ENCODE measurements around the gene VPS8.

VPS8 gene

DNA sequence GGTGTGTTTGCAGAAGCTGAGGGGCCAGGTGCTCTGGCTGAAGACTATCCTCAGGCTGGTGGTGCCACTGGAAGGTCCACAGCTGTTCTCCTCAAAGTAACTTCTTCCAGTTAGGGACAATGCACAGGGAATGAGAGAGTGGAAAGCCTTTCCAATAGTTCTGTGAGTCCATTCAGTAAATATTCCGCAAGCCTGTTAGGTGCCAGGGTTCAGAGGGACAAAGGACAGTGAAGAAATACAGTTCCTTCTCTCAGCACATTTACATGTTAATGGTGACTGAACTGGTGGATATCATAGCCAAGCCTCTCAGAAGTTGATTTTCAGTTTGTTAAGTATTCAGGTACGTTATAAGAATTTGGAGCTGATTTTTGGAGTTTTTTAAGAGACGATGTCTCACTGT lies 218.4 kb downstream of the VPS8 start:
- Histone ChIP-seq H4K20me1 (ENCODE audit: insufficient read depth) (no peaks in the 10 kb centered on the region), H2AFZ (ENCODE audit: low read depth) (no peak overlapping the region), H3K79me2 (ENCODE audit: insufficient read depth, low read depth) (no peaks in the 10 kb centered on the region), H3K9ac (no peak overlapping the region), H3K4me2 (no peak overlapping the region), H3K4me3 (IDR thresholded peaks at IDR 0.05; ENCODE audit: insufficient read depth, low read depth, low read length) (no peak overlapping the region), H3K4me1 (ENCODE audit: low read depth, poor library complexity, severe bottlenecking) (no peaks in the 10 kb centered on the region), H3K27ac (no peak overlapping the region), H3K36me3 (ENCODE audit: insufficient read depth) (no peaks in the 10 kb centered on the region), H3K27me3 (ENCODE audit: insufficient read depth, low read depth) (no peaks in the 10 kb centered on the region)
- TF ChIP-seq, protein P1, sequence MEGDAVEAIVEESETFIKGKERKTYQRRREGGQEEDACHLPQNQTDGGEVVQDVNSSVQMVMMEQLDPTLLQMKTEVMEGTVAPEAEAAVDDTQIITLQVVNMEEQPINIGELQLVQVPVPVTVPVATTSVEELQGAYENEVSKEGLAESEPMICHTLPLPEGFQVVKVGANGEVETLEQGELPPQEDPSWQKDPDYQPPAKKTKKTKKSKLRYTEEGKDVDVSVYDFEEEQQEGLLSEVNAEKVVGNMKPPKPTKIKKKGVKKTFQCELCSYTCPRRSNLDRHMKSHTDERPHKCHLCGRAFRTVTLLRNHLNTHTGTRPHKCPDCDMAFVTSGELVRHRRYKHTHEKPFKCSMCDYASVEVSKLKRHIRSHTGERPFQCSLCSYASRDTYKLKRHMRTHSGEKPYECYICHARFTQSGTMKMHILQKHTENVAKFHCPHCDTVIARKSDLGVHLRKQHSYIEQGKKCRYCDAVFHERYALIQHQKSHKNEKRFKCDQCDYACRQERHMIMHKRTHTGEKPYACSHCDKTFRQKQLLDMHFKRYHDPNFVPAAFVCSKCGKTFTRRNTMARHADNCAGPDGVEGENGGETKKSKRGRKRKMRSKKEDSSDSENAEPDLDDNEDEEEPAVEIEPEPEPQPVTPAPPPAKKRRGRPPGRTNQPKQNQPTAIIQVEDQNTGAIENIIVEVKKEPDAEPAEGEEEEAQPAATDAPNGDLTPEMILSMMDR (conservative IDR thresholded peaks at IDR 0.05; ENCODE audit: low read depth, low read length): no peak

DNA sequence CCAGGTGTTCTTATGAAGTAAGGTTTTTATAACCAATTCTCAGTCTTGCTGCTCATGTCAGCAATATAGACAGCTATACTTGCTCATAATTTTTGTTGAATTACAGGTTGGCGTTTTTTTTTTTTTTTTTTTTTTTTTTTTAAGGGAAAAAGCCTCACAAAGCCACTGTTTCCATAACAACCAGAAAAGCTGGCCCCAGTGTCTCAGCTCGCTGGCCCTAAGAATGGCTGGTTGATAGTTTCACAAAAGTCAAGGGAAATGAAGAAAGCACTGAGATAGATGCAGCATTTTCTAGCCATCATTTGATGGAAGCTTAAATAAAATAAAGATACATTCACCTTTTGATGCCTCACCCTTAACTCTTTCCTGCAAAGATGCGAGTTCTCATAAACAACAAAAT lies 219.0 kb downstream of the VPS8 start:
- no peak overlapping the region for H3K4me3 ChIP-seq (IDR thresholded peaks at IDR 0.05; ENCODE audit: insufficient read depth, low read depth, low read length)
- H2AFZ ChIP-seq (ENCODE audit: low read depth): no peak overlapping the region
- H3K79me2 ChIP-seq (ENCODE audit: insufficient read depth, low read depth): no peaks in the 10 kb centered on the region
- H3K27me3 ChIP-seq (ENCODE audit: insufficient read depth, low read depth): no peaks in the 10 kb centered on the region
- TF ChIP-seq, protein P1 (conservative IDR thresholded peaks at IDR 0.05; ENCODE audit: low read depth, low read length): no peak
- no peak overlapping the region for H3K27ac ChIP-seq
- H4K20me1 ChIP-seq (ENCODE audit: insufficient read depth): no peaks in the 10 kb centered on the region
- H3K9ac ChIP-seq: no peak overlapping the region
- no peaks in the 10 kb centered on the region for H3K36me3 ChIP-seq (ENCODE audit: insufficient read depth)
- H3K4me1 ChIP-seq (ENCODE audit: low read depth, poor library complexity, severe bottlenecking): no peaks in the 10 kb centered on the region
- no peak overlapping the region for H3K4me2 ChIP-seq

DNA sequence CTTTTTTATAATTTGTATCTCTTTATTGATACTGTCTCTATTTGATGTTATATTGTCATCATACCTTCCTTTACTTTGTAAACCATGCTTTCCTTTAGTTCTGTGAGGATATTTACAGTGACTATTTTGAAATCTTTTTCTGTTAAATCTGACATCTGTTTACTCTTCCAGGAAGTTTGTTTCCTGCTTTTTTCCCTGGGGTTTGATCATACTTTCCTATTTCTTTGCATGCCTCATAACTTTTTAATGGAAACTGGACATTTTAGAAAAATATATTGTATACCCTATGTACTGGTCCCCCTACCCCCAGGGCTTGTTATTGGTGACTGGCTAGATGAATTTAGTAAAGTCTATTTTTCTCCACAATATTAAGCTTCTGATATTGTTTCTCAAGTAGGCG lies 225.8 kb downstream of the VPS8 start:
- Histone ChIP-seq H4K20me1 (ENCODE audit: insufficient read depth) (no peaks in the 10 kb centered on the region), H3K4me2 (no peak overlapping the region), H3K9ac (no peak overlapping the region), H3K79me2 (ENCODE audit: insufficient read depth, low read depth) (no peaks in the 10 kb centered on the region), H3K27me3 (ENCODE audit: insufficient read depth, low read depth) (no peaks in the 10 kb centered on the region), H3K36me3 (ENCODE audit: insufficient read depth) (no peaks in the 10 kb centered on the region), H3K27ac (no peak overlapping the region), H3K4me3 (IDR thresholded peaks at IDR 0.05; ENCODE audit: insufficient read depth, low read depth, low read length) (no peak overlapping the region), H2AFZ (ENCODE audit: low read depth) (no peak overlapping the region), H3K4me1 (ENCODE audit: low read depth, poor library complexity, severe bottlenecking) (no peaks in the 10 kb centered on the region)
- TF ChIP-seq, protein P1 (conservative IDR thresholded peaks at IDR 0.05; ENCODE audit: low read depth, low read length): no peak

DNA sequence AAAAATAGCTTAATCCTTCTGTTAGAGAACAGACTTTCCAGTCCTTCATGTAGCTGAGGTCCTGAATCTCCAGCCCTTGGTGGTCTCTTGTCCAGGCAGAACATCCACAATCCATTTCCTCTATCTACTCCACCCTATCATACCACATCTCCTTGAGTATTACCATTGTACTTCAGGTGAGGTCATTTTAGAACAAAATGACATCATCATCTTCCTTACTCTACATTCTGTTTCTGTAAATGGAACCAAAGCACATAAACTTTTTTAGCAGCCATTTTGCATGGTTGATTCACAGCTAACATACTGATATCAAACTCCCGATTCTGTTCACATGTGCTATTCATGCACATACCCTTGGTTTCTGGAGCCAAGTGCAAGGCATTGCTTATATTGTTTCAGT lies 228.5 kb downstream of the VPS8 start:
- Histone ChIP-seq H4K20me1 (ENCODE audit: insufficient read depth) (no peaks in the 10 kb centered on the region), H2AFZ (ENCODE audit: low read depth) (no peak overlapping the region), H3K4me1 (ENCODE audit: low read depth, poor library complexity, severe bottlenecking) (no peaks in the 10 kb centered on the region), H3K4me3 (IDR thresholded peaks at IDR 0.05; ENCODE audit: insufficient read depth, low read depth, low read length) (no peak overlapping the region), H3K4me2 (no peak overlapping the region), H3K9ac (no peak overlapping the region), H3K36me3 (ENCODE audit: insufficient read depth) (no peaks in the 10 kb centered on the region), H3K27ac (no peak overlapping the region), H3K79me2 (ENCODE audit: insufficient read depth, low read depth) (no peaks in the 10 kb centered on the region), H3K27me3 (ENCODE audit: insufficient read depth, low read depth) (no peaks in the 10 kb centered on the region)
- TF ChIP-seq, protein P1 (conservative IDR thresholded peaks at IDR 0.05; ENCODE audit: low read depth, low read length): no peak

DNA sequence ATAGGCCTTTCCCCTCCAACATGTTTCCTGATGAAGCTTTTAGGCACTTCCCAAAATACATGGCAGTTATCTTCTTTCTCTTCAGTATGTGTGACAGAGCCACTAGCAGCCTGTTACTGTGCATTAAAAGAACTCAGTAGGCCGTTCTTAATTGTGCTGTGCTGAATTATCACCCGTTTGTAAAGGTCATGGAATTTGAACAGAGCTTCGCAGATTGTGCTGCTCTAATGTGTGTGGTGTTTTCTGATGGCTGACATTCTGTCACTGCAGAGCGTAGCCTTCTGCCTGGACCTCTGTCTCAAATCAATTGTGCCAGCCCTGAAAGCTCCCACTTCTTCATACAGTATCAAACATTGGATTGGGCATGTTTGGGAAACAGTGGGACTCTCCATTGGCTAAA lies 229.6 kb downstream of the VPS8 start:
- no peaks in the 10 kb centered on the region for H3K36me3 ChIP-seq (ENCODE audit: insufficient read depth)
- H3K27me3 ChIP-seq (ENCODE audit: insufficient read depth, low read depth): no peaks in the 10 kb centered on the region
- H3K4me1 ChIP-seq (ENCODE audit: low read depth, poor library complexity, severe bottlenecking): no peaks in the 10 kb centered on the region
- H3K9ac ChIP-seq: no peak overlapping the region
- no peaks in the 10 kb centered on the region for H3K79me2 ChIP-seq (ENCODE audit: insufficient read depth, low read depth)
- no peak overlapping the region for H2AFZ ChIP-seq (ENCODE audit: low read depth)
- TF ChIP-seq, protein P1 (conservative IDR thresholded peaks at IDR 0.05; ENCODE audit: low read depth, low read length): no peak
- no peak overlapping the region for H3K4me3 ChIP-seq (IDR thresholded peaks at IDR 0.05; ENCODE audit: insufficient read depth, low read depth, low read length)
- no peak overlapping the region for H3K27ac ChIP-seq
- no peaks in the 10 kb centered on the region for H4K20me1 ChIP-seq (ENCODE audit: insufficient read depth)
- H3K4me2 ChIP-seq: no peak overlapping the region
